Pulmonary artery endothelial cell (primary cell): ENCODE measurements around the gene ERFE. TPM values are rescaled to one million over a fixed set of nuclear protein-coding genes. Genes with fewer than 3 reads are reported as not detected.

Experiments
- DNase-seq: peaks from one replicate; pipeline ENCODE4 v3.0.0-alpha.2; 2011; ENCODE audit warnings: low read depth, low spot score
- total RNA-seq: library from RNA; depleted of rRNA; stranded (reverse); fragments of >200 nt; gene quantifications from 2 replicates; pipeline ENCODE4 v1.2.3, GENCODE V29; 2014

The ERFE gene
- total RNA-seq, 1 donor from 2014 or later = 0.46 TPM

GRCh38 chr2:238152771-238153688 lies 5.7 kb upstream of the ERFE start:
- no peak for DNase-seq

GRCh38 chr2:238154570-238154969 lies 4.2 kb upstream of the ERFE start:
- DNase-seq = no peak

GRCh38 chr2:238155051-238155760 lies 3.6 kb upstream of the ERFE start:
- no peak for DNase-seq

GRCh38 chr2:238155761-238156694 lies 2.7 kb upstream of the ERFE start:
- no peak for DNase-seq

- no peak for DNase-seq
Observed at GRCh38 chr2:238157506-238158017, 1.2 kb upstream of the ERFE start.

- no peak for DNase-seq
Observed at GRCh38 chr2:238158018-238158508, 707 bp upstream of the ERFE start.

GRCh38 chr2:238159071-238159539 lies 335 bp downstream of the ERFE start:
- no peak for DNase-seq

GRCh38 chr2:238159661-238160205 lies 963 bp downstream of the ERFE start:
- DNase-seq = no peak

- DNase-seq = no peak
Observed at GRCh38 chr2:238160206-238161129, 1.7 kb downstream of the ERFE start.

- DNase-seq = no peak
Observed at GRCh38 chr2:238161291-238162051, 2.7 kb downstream of the ERFE start.

GRCh38 chr2:238162251-238162845 lies 3.6 kb downstream of the ERFE start:
- no peak for DNase-seq

GRCh38 chr2:238162846-238163441 lies 4.2 kb downstream of the ERFE start:
- DNase-seq = no peak

- no peak for DNase-seq
Observed at GRCh38 chr2:238163481-238164198, 4.9 kb downstream of the ERFE start.

- no peak for DNase-seq
Observed at GRCh38 chr2:238164906-238165287, 6.1 kb downstream of the ERFE start.

- DNase-seq = no peak
Observed at GRCh38 chr2:238165288-238165921, 6.6 kb downstream of the ERFE start.

- DNase-seq = no peak
Observed at GRCh38 chr2:238166391-238167343, 7.9 kb downstream of the ERFE start.
